DOHH2 (cell line): Measurements from ENCODE around the gene ATXN7.

Experiments
- H3F3A ChIP-seq: fragments of 200-600 bp; sonication (generic), shearing (Covaris generic); 2 replicates; pipeline ENCODE4 v1.6.0; 2016; ENCODE audit warnings: antibody characterized with exemption, mild to moderate bottlenecking; ENCODE audit not compliant: control insufficient read depth, insufficient read depth
- H3K27ac ChIP-seq: fragments of 200-600 bp; sonication (generic); 2 replicates; pipeline ENCODE4 v1.5.1; 2014; ENCODE audit warnings: low read depth, mild to moderate bottlenecking, low read length, moderate library complexity
- H3K27me3 ChIP-seq: fragments of 200-600 bp; sonication (generic); 2 replicates; pipeline ENCODE4 v1.6.1; 2014; ENCODE audit warnings: mild to moderate bottlenecking, low read length, mixed read lengths; ENCODE audit not compliant: control insufficient read depth
- H3K36me3 ChIP-seq: fragments of 200-600 bp; sonication (generic); 2 replicates; pipeline ENCODE4 v1.6.1; 2014; ENCODE audit warnings: mild to moderate bottlenecking, low read length, moderate library complexity, mixed read lengths; ENCODE audit not compliant: control insufficient read depth
- H3K4me1 ChIP-seq: fragments of 200-600 bp; sonication (generic); 2 replicates; pipeline ENCODE4 v1.6.1; 2014; ENCODE audit warnings: mild to moderate bottlenecking, low read length, mixed read lengths; ENCODE audit not compliant: control insufficient read depth
- H3K4me2 ChIP-seq: fragments of 200-600 bp; sonication (generic); 2 replicates; pipeline ENCODE4 v1.6.0; 2014; ENCODE audit warnings: mild to moderate bottlenecking, low read length, moderate library complexity
- H3K4me3 ChIP-seq: fragments of 200-600 bp; sonication (generic); 2 replicates; pipeline ENCODE4 v1.5.1; 2014; ENCODE audit warnings: mild to moderate bottlenecking, low read length, mixed read lengths
- H3K79me2 ChIP-seq: fragments of 200-600 bp; sonication (generic); 2 replicates; pipeline ENCODE4 v1.6.1; 2014; ENCODE audit warnings: mild to moderate bottlenecking, low read length, mixed read lengths; ENCODE audit not compliant: control insufficient read depth
- H3K9me2 ChIP-seq: fragments of 200-600 bp; sonication (generic); replicated peaks from 2 replicates; pipeline ENCODE4 v1.6.1; 2014; ENCODE audit warnings: mild to moderate bottlenecking, low read length, mixed read lengths; ENCODE audit not compliant: control insufficient read depth
- H3K9me3 ChIP-seq: fragments of 200-600 bp; sonication (generic); 2 replicates; pipeline ENCODE4 v1.6.1; 2014; ENCODE audit warnings: antibody characterized with exemption, low read length, mixed read lengths; ENCODE audit not compliant: control insufficient read depth, insufficient read depth
- H4K20me1 ChIP-seq: fragments of 200-600 bp; sonication (generic); 2 replicates; pipeline ENCODE4 v1.6.0; 2014; ENCODE audit warnings: low read depth, mild to moderate bottlenecking, antibody characterized with exemption, low read length, moderate library complexity; ENCODE audit not compliant: control insufficient read depth, insufficient read depth
- CTCF ChIP-seq: fragments of 200-600 bp; sonication (generic); IDR thresholded peaks from one replicate; pipeline ENCODE4 v1.5.1; 2014; ENCODE audit warnings: antibody characterized with exemption, mild to moderate bottlenecking, low read depth, low read length; ENCODE audit not compliant: poor library complexity, severe bottlenecking
- EZH2phosphoT487 ChIP-seq: fragments of 200-600 bp; sonication (generic); IDR thresholded peaks from 2 replicates; pipeline ENCODE4 v1.6.1; 2017; ENCODE audit warnings: borderline replicate concordance, mild to moderate bottlenecking, antibody characterized with exemption, low read length, moderate library complexity, mixed read lengths

The ATXN7 gene

DNA sequence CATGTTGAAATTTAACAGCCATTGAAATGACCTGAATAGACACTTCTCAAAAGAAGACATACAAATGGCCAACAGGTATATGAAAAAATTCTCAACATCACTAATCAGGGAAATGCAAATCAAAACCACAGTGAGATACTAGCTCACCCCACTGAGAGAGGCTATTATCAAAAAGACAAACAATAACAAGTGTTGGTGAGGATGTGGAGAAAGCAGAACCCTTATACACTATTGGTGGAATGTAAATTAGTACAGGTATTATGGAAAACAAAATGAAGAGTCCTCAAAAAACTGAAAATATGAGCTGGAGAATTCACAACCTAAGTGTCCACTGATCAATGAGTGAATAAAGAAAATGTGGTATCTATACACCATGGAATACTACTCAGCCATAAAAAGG lies 21.5 kb upstream of the ATXN7 start:
- H3K79me2 ChIP-seq, result peaks cover 62% of the 10 kb centered on the region
- no peak overlapping the region for H3K27ac ChIP-seq
- TF ChIP-seq EZH2phosphoT487, result no peak
- TF ChIP-seq CTCF, result no peak
- no peaks in the 10 kb centered on the region for H3K4me1 ChIP-seq
- H3K9me3 ChIP-seq, result no peaks in the 10 kb centered on the region
- no peak overlapping the region for H3K4me3 ChIP-seq
- H3K4me2 ChIP-seq, result no peak overlapping the region
- H3K36me3 ChIP-seq, result peaks cover 22% of the 10 kb centered on the region
- H4K20me1 ChIP-seq, result no peaks in the 10 kb centered on the region
- H3K27me3 ChIP-seq, result no peaks in the 10 kb centered on the region
- H3K9me2 ChIP-seq, result no peaks in the 10 kb centered on the region
- H3F3A ChIP-seq, result 0 out of 2 replicates have a peak, but pooled peaks cover 4% of the 10 kb centered on the region

- no peaks in the 10 kb centered on the region for H4K20me1 ChIP-seq
- H3K79me2 ChIP-seq, result peaks cover 82% of the 10 kb centered on the region
- no peaks in the 10 kb centered on the region for H3K4me1 ChIP-seq
- H3K4me2 ChIP-seq, result no peak overlapping the region
- no peak overlapping the region for H3K27ac ChIP-seq
- no peak for TF ChIP-seq EZH2phosphoT487
- TF ChIP-seq CTCF, result no peak
- H3K4me3 ChIP-seq, result no peak overlapping the region
- peaks cover 19% of the 10 kb centered on the region for H3K36me3 ChIP-seq
- H3K9me3 ChIP-seq, result no peaks in the 10 kb centered on the region
- no peaks in the 10 kb centered on the region for H3F3A ChIP-seq
- H3K27me3 ChIP-seq, result no peaks in the 10 kb centered on the region
- H3K9me2 ChIP-seq, result no peaks in the 10 kb centered on the region
Measured at GRCh38 chr3:63845215-63845614, 18.5 kb upstream of the ATXN7 start.

DNA sequence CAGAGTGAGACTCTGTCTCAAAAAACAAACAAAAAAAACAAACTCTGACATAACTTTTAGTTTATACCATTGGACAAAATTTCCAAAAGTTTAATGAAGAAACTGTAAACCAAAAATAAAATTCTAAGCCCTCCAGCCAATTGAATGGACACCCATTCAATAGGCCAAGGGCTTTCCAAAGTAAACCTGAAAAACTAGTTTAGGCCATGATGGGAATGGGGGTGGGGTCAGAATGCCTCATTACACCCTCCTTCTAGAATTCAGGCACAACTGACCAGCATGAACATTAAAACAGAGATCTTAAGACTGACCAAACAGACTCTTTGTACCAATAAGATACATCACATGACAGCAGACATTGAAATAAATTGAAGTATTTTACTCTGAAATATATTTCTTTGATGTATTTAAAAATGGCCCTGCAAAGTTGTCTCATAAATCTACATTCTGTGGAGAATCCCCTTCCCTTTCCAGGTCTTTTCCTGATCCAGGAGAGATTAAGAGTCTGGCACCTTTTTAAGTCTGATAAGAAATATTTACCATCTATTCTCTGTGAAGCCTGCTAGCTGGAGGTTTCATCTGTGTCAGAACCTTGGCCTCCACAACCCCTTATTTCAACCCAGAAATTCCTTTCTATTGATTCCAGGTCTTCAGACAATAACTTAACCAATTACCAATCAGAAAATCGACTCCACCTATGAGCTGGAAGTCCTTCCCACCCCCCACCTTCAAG lies 15.8 kb upstream of the ATXN7 start:
- peaks cover 88% of the 10 kb centered on the region for H3K79me2 ChIP-seq
- H3K4me2 ChIP-seq, result no peak overlapping the region
- H3K4me1 ChIP-seq, result no peaks in the 10 kb centered on the region
- no peaks in the 10 kb centered on the region for H3K27me3 ChIP-seq
- no peaks in the 10 kb centered on the region for H3F3A ChIP-seq
- H3K9me2 ChIP-seq, result no peaks in the 10 kb centered on the region
- no peak overlapping the region for H3K4me3 ChIP-seq
- TF ChIP-seq EZH2phosphoT487 (no peak), CTCF (no peak)
- no peaks in the 10 kb centered on the region for H4K20me1 ChIP-seq
- H3K9me3 ChIP-seq, result no peaks in the 10 kb centered on the region
- H3K36me3 ChIP-seq, result peaks cover 24% of the 10 kb centered on the region
- H3K27ac ChIP-seq, result no peak overlapping the region

GRCh38 chr3:63849175-63849574 lies 14.5 kb upstream of the ATXN7 start:
- H4K20me1 ChIP-seq, result no peaks in the 10 kb centered on the region
- H3K4me3 ChIP-seq, result no peak overlapping the region
- peaks cover 86% of the 10 kb centered on the region for H3K79me2 ChIP-seq
- TF ChIP-seq EZH2phosphoT487 (no peak), CTCF (no peak)
- H3K27me3 ChIP-seq, result no peaks in the 10 kb centered on the region
- peaks cover 20% of the 10 kb centered on the region for H3K36me3 ChIP-seq
- no peak overlapping the region for H3K4me2 ChIP-seq
- no peaks in the 10 kb centered on the region for H3K4me1 ChIP-seq
- H3K9me2 ChIP-seq, result no peaks in the 10 kb centered on the region
- no peaks in the 10 kb centered on the region for H3K9me3 ChIP-seq
- H3K27ac ChIP-seq, result no peak overlapping the region
- no peaks in the 10 kb centered on the region for H3F3A ChIP-seq
